Measurements from ENCODE around the gene PRKCE. TPM values are rescaled to one million over a fixed set of nuclear protein-coding genes. Genes with fewer than 3 reads are reported as not detected.

Gene PRKCE
- total RNA-seq, 1 experiment from 2014 or later = 14.8 TPM

- CTCF ChIA-PET = no interaction called here
- TF ChIP-seq ZNF274 (IDR thresholded peaks at IDR 0.05; ENCODE audit: low read depth, low read length) (no peak), RAD21 (IDR thresholded peaks at IDR 0.05; ENCODE audit: low read depth) (no peak), EZH2phosphoT487 (IDR thresholded peaks at IDR 0.05; ENCODE audit: borderline replicate concordance) (no peak), JUND (IDR thresholded peaks at IDR 0.05) (no peak), POLR2A (IDR thresholded peaks at IDR 0.05; ENCODE audit: borderline replicate concordance, extremely low read depth, insufficient read depth, insufficient read length) (no peak), ZFX (IDR thresholded peaks at IDR 0.05) (no peak), EGR1 (IDR thresholded peaks at IDR 0.05; ENCODE audit: low read depth) (no peak), FOSL1 (IDR thresholded peaks at IDR 0.05; ENCODE audit: low read depth) (no peak), ATF3 (IDR thresholded peaks at IDR 0.05) (no peak), CTCF (IDR thresholded peaks at IDR 0.05 in 2 of 3, conservative IDR thresholded peaks at IDR 0.05 in 1 of 3; ENCODE audit: borderline replicate concordance in 1 of 3, insufficient read depth in 1 of 3, low read depth in 2 of 3, low read length in 2 of 3) (no peak), SP1 (IDR thresholded peaks at IDR 0.05; ENCODE audit: low read depth) (no peak), SIN3A (IDR thresholded peaks at IDR 0.05; ENCODE audit: low read depth) (no peak), CBX3 (IDR thresholded peaks at IDR 0.05; ENCODE audit: low read depth) (no peak), REST (IDR thresholded peaks at IDR 0.05; ENCODE audit: low read depth) (no peak), EZH2 (IDR thresholded peaks at IDR 0.05) (no peak), SRF (IDR thresholded peaks at IDR 0.05; ENCODE audit: low read depth) (no peak), TCF7L2 (IDR thresholded peaks at IDR 0.05; ENCODE audit: borderline replicate concordance, extremely low read depth, insufficient read depth, insufficient read length) (no peak), POLR2AphosphoS5 (IDR thresholded peaks at IDR 0.05; ENCODE audit: low read depth, low read length) (no peak), CEBPB (IDR thresholded peaks at IDR 0.05; ENCODE audit: low read depth) (no peak)
Measured at GRCh38 chr2:45723857-45724256, 72.4 kb downstream of the PRKCE start.

More at GRCh38 chr2:45723857-45724256, 72.4 kb downstream of the PRKCE start:
- 0 out of 2 replicates have a peak, but pooled peaks cover 6% of the 10 kb centered on the region for H3K79me2 ChIP-seq (ENCODE audit: insufficient read depth, low read length)
- ATAC-seq (no peak), DNase-seq (ENCODE audit: low read depth, low spot score) (no peak)
- intact Hi-C loops (cut with micrococcal nuclease) = no loop called here
- no peak overlapping the region for H2AFZ ChIP-seq (ENCODE audit: low read depth, low read length, poor library complexity, severe bottlenecking)
- H3K36me3 ChIP-seq (ENCODE audit: control insufficient read depth in 1 of 2, insufficient read depth in 2 of 2, low read length in 2 of 2) = no peaks in the 10 kb centered on the region
- H3K9me3 ChIP-seq (ENCODE audit: control insufficient read depth in 1 of 2, insufficient read depth in 1 of 2, low read depth in 1 of 2, low read length in 2 of 2) = no peaks in the 10 kb centered on the region
- no TSS peak for BruUV-seq (replicated peaks)
- H3K27me3 ChIP-seq (ENCODE audit: insufficient read depth, low read length) = no peaks in the 10 kb centered on the region
- H3K4me3 ChIP-seq (replicated peaks in 1 of 2; ENCODE audit: low read depth in 1 of 2, low read length in 2 of 2) = no peak overlapping the region
- ChIA-PET RAD21 (ENCODE audit: low non-redundant PET in 1 of 2, low total read pairs in 2 of 2, uncharacterized antibody in 2 of 2, unreplicated experiment in 2 of 2) (no interaction called here), POLR2A (no interaction called here)
- H3K4me2 ChIP-seq (ENCODE audit: low read length) = no peak overlapping the region
- no peak overlapping the region for H3K27ac ChIP-seq (ENCODE audit: low read depth, low read length)
- H3K9ac ChIP-seq (ENCODE audit: low read length) = no peak overlapping the region
- no peaks in the 10 kb centered on the region for H4K20me1 ChIP-seq (ENCODE audit: insufficient read depth)
- H3K9me2 ChIP-seq (ENCODE audit: insufficient read depth) = no peaks in the 10 kb centered on the region
- H3K4me1 ChIP-seq (ENCODE audit: control insufficient read depth in 1 of 2, insufficient read depth in 2 of 2, low read length in 2 of 2) = peaks cover 0 to 5% of the 10 kb centered on the region in 2 experiments; a peak in 1 of 4 replicates
